Type B pancreatic cell (in vitro differentiated cells): Measurements from ENCODE around the gene HNRNPA2B1. TPM values are rescaled to one million over a fixed set of nuclear protein-coding genes. Genes with fewer than 3 reads are reported as not detected.

Source experiments
- DNase-seq: peaks from one replicate; pipeline ENCODE4 v3.0.0; 2021; ENCODE audit warnings: mixed read lengths; ENCODE audit not compliant: unreplicated experiment; ENCODE audit errors: extremely low spot score
- H3K27ac Mint-ChIP-seq: 2 replicates; pipeline ENCODE4 v1.8.0; 2021; ENCODE audit warnings: mild to moderate bottlenecking, mixed read lengths
- H3K27me3 Mint-ChIP-seq: 2 replicates; pipeline ENCODE4 v1.8.0; 2021; ENCODE audit warnings: mixed read lengths
- H3K36me3 Mint-ChIP-seq: 2 replicates; pipeline ENCODE4 v1.8.0; 2021; ENCODE audit warnings: mixed read lengths
- H3K4me1 Mint-ChIP-seq: one replicate; pipeline ENCODE4 v1.8.0; 2021; ENCODE audit warnings: mixed read lengths; ENCODE audit not compliant: unreplicated experiment
- H3K4me3 Mint-ChIP-seq: 2 replicates; pipeline ENCODE4 v1.8.0; 2021; ENCODE audit warnings: mild to moderate bottlenecking, mixed read lengths
- H3K9me3 Mint-ChIP-seq: 2 replicates; pipeline ENCODE4 v1.8.0; 2021; ENCODE audit warnings: mixed read lengths
- total RNA-seq: library from RNA; stranded (reverse); gene quantifications from 2 replicates; pipeline ENCODE4 v1.2.1, GENCODE V29; 2021; ENCODE audit warnings: low replicate concordance
- TF ChIP-seq, protein P1 (sequence below): fragments of 200-600 bp; sonication (generic); conservative IDR thresholded peaks from 2 replicates; pipeline ENCODE4 v1.5.0; 2021; ENCODE audit warnings: antibody characterized with exemption, mild to moderate bottlenecking

HNRNPA2B1 gene
- total RNA-seq, 1 donor from 2014 or later = 733 TPM

- no peak overlapping the region for H3K4me3 Mint-ChIP-seq
- no peaks in the 10 kb centered on the region for H3K27me3 Mint-ChIP-seq
- H3K9me3 Mint-ChIP-seq = no peaks in the 10 kb centered on the region
- TF ChIP-seq, protein P1, sequence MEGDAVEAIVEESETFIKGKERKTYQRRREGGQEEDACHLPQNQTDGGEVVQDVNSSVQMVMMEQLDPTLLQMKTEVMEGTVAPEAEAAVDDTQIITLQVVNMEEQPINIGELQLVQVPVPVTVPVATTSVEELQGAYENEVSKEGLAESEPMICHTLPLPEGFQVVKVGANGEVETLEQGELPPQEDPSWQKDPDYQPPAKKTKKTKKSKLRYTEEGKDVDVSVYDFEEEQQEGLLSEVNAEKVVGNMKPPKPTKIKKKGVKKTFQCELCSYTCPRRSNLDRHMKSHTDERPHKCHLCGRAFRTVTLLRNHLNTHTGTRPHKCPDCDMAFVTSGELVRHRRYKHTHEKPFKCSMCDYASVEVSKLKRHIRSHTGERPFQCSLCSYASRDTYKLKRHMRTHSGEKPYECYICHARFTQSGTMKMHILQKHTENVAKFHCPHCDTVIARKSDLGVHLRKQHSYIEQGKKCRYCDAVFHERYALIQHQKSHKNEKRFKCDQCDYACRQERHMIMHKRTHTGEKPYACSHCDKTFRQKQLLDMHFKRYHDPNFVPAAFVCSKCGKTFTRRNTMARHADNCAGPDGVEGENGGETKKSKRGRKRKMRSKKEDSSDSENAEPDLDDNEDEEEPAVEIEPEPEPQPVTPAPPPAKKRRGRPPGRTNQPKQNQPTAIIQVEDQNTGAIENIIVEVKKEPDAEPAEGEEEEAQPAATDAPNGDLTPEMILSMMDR = no peak
- H3K27ac Mint-ChIP-seq = no peak overlapping the region
- H3K4me1 Mint-ChIP-seq = peaks cover 4% of the 10 kb centered on the region
- peaks cover 30% of the 10 kb centered on the region for H3K36me3 Mint-ChIP-seq
- no peak for DNase-seq
Measured at GRCh38 chr7:26212921-26213718, 12.6 kb upstream of the HNRNPA2B1 start.

DNA sequence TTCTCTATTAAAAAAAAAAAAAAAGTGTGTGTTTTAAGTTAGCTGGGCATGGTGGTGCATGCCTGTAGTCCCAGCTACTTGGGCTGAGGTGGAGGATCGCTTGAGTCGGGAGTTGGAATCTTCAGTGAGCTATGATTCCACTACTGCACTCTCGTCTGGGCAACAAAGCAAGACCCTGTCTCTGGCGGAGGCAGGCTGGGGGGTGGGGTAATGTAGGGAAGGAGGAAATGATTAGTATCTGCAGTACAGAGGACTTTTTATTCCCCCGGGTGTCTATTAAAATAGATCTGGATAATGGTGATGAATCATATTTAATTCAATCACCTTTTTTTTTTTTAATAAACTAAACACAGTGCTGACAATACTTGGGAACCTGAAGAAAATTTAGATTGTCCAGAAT is 7.5 kb upstream of the HNRNPA2B1 start:
- H3K36me3 Mint-ChIP-seq = peaks cover 51% of the 10 kb centered on the region
- no peaks in the 10 kb centered on the region for H3K9me3 Mint-ChIP-seq
- TF ChIP-seq, protein P1 = no peak
- DNase-seq = no peak
- H3K4me1 Mint-ChIP-seq = peaks cover 30% of the 10 kb centered on the region
- no peak overlapping the region for H3K27ac Mint-ChIP-seq
- no peak overlapping the region for H3K4me3 Mint-ChIP-seq
- H3K27me3 Mint-ChIP-seq = no peaks in the 10 kb centered on the region

GRCh38 chr7:26203016-26203415 is 2.5 kb upstream of the HNRNPA2B1 start:
- H3K27me3 Mint-ChIP-seq = peaks cover 7% of the 10 kb centered on the region
- H3K4me1 Mint-ChIP-seq = peaks cover 25% of the 10 kb centered on the region
- no peaks in the 10 kb centered on the region for H3K9me3 Mint-ChIP-seq
- TF ChIP-seq, protein P1 = no peak
- peaks cover 56% of the 10 kb centered on the region for H3K36me3 Mint-ChIP-seq
- DNase-seq = no peak
- peak overlapping the region; percentile 85 for H3K27ac Mint-ChIP-seq
- peak overlapping the region; percentile 93 for H3K4me3 Mint-ChIP-seq

DNA sequence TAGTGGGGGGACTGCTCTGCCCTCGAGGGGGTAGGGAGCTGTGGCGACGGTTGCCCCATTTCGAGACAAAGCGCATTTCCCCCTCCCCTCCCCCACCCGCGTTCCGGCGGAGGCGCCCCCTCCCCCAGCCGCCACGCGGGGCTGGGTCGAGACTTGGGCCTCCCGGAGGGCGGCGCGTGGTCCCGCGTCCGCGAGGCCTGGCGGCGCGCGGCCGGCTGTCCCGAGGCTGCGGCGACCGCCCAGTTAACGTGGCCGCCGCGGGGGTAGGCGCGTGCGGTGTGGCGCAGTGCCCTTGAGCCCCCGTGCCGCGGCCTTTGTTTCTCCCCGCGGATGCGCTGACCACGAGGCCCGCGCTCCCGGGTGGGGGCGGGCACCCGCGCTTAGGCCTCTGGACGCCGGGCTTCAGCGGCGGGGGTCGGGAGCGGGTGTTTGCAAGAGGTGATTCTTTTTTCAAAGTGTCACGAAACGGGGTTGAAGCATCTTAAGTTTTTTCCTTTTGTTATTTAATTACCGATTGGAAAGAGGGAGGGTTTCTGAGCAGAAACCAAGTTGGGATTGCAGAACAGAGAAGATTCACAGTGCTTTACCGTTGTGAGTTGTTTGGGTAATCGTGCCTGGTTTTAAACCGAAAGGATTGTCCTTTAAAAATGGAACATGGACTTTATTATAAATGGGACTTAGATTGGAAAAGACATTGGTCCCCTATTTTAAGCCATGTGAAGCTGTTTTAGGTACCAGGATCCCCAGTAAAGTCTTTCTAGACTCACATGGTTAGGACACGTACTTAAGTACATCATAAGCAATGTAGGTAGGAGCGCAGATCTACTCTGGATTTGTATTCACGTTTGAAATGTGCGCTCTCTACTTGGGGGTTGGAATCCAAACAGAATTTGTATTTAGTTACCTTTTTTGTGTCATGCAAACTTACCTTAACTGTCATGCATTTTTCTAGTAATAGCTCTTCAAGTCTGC is 1.8 kb upstream of the HNRNPA2B1 start:
- TF ChIP-seq, protein P1 = peak; percentile 17
- Mint-ChIP-seq H3K4me1 (peaks cover 27% of the 10 kb centered on the region), H3K27me3 (peaks cover 7% of the 10 kb centered on the region), H3K27ac (peak overlapping the region; percentile 85), H3K9me3 (no peaks in the 10 kb centered on the region), H3K36me3 (peaks cover 58% of the 10 kb centered on the region), H3K4me3 (peak overlapping the region; percentile 93)
- peak; percentile 75 for DNase-seq

DNA sequence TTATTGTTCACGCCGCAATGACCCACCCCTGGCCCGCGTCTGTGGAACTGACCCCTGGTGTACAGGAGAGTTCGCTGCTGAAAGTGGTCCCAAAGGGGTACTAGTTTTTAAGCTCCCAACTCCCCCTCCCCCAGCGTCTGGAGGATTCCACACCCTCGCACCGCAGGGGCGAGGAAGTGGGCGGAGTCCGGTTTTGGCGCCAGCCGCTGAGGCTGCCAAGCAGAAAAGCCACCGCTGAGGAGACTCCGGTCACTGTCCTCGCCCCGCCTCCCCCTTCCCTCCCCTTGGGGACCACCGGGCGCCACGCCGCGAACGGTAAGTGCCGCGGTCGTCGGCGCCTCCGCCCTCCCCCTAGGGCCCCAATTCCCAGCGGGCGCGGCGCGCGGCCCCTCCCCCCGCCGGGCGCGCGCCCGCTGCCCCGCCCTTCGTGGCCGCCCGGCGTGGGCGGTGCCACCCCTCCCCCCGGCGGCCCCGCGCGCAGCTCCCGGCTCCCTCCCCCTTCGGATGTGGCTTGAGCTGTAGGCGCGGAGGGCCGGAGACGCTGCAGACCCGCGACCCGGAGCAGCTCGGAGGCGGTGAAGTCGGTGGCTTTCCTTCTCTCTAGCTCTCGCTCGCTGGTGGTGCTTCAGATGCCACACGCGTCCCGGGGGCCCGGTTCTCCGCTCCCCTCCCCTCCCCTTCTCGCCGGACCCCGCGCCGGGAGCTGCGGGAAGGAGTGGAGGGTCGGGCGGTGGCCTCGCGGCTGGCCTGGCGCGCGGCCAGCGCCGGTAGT is 887 bp upstream of the HNRNPA2B1 start, which contains the start of gene CBX3:
TSS of gene CBX3 (plus strand) at position 499 of the 772 bp plus-strand sequence. CDS start 1,254 bp downstream, outside the sequence.
- no peaks in the 10 kb centered on the region for H3K9me3 Mint-ChIP-seq
- DNase-seq = peak; percentile 92
- H3K27ac Mint-ChIP-seq = peak within 1 kb of the TSS; percentile 100
- TF ChIP-seq, protein P1 = no peak
- H3K36me3 Mint-ChIP-seq = peaks cover 58% of the 10 kb centered on the region
- peaks cover 30% of the 10 kb centered on the region for H3K4me1 Mint-ChIP-seq
- peak within 1 kb of the TSS; percentile 97 for H3K4me3 Mint-ChIP-seq
- H3K27me3 Mint-ChIP-seq = peaks cover 7% of the 10 kb centered on the region
